ENCODE data around the gene ATXN7L2. TPM values are rescaled to one million over a fixed set of nuclear protein-coding genes. Genes with fewer than 3 reads are reported as not detected.

ATXN7L2 gene
- total RNA-seq, 120 experiments from 2014 or later = 6.6 to 31.7 (median 13.9) TPM

Other genes starting within 250 kb of the ATXN7L2 start
- gene CELSR2, start 234.4 kb upstream of the ATXN7L2 start, total RNA-seq = 100 to 1,000 TPM; 115 to 213 (median 171) TPM
- gene PSRC1, start 200.8 kb upstream of the ATXN7L2 start, total RNA-seq = 100 to 1,000 TPM in 19 of 120 experiments, 10 to 100 TPM in 101; 52.9 to 176 (median 79.2) TPM
- 10 to 100 TPM in 14 of 120 experiments, 1 to 10 TPM in 106; 1.9 to 14.4 (median 6.7) TPM for gene MYBPHL, start 176.9 kb upstream of the ATXN7L2 start, total RNA-seq
- 100 to 1,000 TPM; 214 to 579 (median 329) TPM for gene SORT1, start 86.0 kb upstream of the ATXN7L2 start, total RNA-seq
- gene PSMA5, start 57.5 kb upstream of the ATXN7L2 start, total RNA-seq = 10 to 100 TPM; 25.5 to 74.2 (median 56.7) TPM
- gene SYPL2, start 17.4 kb upstream of the ATXN7L2 start, total RNA-seq = 1 to 10 TPM in 90 of 120 experiments, under 1 TPM in 30; 0.36 to 6.8 (median 1.4) TPM
- gene CYB561D1, start 10.2 kb downstream of the ATXN7L2 start, total RNA-seq = 10 to 100 TPM in 117 of 120 experiments, 1 to 10 TPM in 3; 9.4 to 21.7 (median 14.9) TPM
- 10 to 100 TPM; 18.0 to 60.3 (median 44.1) TPM for gene AMIGO1, start 25.8 kb downstream of the ATXN7L2 start, total RNA-seq
- gene GPR61, start 56.0 kb downstream of the ATXN7L2 start, total RNA-seq = 10 to 100 TPM in 119 of 120 experiments, 1 to 10 TPM in 1; 8.5 to 48.4 (median 29.2) TPM
- 1 to 10 TPM; 3.6 to 7.2 (median 5.2) TPM for gene GNAI3, start 64.7 kb downstream of the ATXN7L2 start, total RNA-seq
- gene GNAT2, start 135.7 kb downstream of the ATXN7L2 start, total RNA-seq = 1 to 10 TPM in 3 of 120 experiments, under 1 TPM in 12, not detected in 105; 0.29 to 1.9 (median 0.50) TPM
- gene AMPD2, start 135.9 kb downstream of the ATXN7L2 start, total RNA-seq = 100 to 1,000 TPM in 94 of 120 experiments, 10 to 100 TPM in 26; 65.7 to 181 (median 115) TPM
- 10 to 100 TPM; 22.6 to 66.7 (median 45.4) TPM for gene GSTM4, start 172.2 kb downstream of the ATXN7L2 start, total RNA-seq
- gene GSTM2, start 184.2 kb downstream of the ATXN7L2 start, total RNA-seq = 100 to 1,000 TPM in 9 of 120 experiments, 10 to 100 TPM in 111; 32.2 to 150 (median 73.7) TPM
- gene GSTM1, start 203.9 kb downstream of the ATXN7L2 start, total RNA-seq = 100 to 1,000 TPM in 3 of 120 experiments, 10 to 100 TPM in 50, 1 to 10 TPM in 2, under 1 TPM in 6, not detected in 59; 0.52 to 114 (median 44.1) TPM
- 100 to 1,000 TPM in 1 of 120 experiments, 10 to 100 TPM in 97, 1 to 10 TPM in 22; 1.8 to 148 (median 23.0) TPM for gene GSTM5, start 228.3 kb downstream of the ATXN7L2 start, total RNA-seq